ENCODE measurements around the gene RAPGEF3. TPM values are rescaled to one million over a fixed set of nuclear protein-coding genes. Genes with fewer than 3 reads are reported as not detected.

RAPGEF3 gene
- total RNA-seq, 4 donors from 2014 or later, result 24.2 to 270 (median 59.1) TPM

DNA sequence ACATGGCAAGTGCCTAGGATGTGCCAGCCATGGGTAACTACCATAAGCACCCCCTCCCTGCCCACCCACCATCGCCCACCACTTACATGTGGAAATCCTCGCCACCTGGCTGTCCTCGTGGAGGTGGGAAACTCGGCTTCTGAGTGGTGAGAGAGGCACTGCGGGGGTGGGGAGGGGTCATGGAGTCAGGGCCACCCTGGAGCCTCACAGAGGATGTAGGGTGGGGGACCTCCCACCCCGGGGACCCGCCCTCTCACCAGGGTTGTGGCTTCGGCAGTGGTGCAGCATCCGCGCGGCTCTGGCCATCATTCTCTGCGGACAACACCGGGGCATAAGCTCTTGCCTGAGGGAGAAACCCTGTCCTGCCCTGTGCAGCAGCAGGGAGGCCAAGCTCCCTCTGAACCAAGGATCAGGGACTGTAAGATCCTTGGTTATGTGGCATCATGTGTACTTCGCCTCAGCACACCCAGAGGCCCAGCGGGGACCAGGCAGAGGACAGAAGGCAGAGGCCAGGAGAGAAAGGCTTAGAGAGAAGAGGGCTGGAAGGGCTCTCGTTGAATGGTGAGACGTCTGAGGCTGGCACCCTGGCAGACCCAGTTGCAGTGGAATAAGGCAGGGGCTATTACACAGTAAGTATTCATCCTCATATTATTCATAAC lies 20.6 kb downstream of the RAPGEF3 start:
- TF ChIP-seq, protein P1, sequence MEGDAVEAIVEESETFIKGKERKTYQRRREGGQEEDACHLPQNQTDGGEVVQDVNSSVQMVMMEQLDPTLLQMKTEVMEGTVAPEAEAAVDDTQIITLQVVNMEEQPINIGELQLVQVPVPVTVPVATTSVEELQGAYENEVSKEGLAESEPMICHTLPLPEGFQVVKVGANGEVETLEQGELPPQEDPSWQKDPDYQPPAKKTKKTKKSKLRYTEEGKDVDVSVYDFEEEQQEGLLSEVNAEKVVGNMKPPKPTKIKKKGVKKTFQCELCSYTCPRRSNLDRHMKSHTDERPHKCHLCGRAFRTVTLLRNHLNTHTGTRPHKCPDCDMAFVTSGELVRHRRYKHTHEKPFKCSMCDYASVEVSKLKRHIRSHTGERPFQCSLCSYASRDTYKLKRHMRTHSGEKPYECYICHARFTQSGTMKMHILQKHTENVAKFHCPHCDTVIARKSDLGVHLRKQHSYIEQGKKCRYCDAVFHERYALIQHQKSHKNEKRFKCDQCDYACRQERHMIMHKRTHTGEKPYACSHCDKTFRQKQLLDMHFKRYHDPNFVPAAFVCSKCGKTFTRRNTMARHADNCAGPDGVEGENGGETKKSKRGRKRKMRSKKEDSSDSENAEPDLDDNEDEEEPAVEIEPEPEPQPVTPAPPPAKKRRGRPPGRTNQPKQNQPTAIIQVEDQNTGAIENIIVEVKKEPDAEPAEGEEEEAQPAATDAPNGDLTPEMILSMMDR (IDR thresholded peaks at IDR 0.05), result no peak
- ATAC-seq (ENCODE audit: low FRiP score) (no peak), DNase-seq (ENCODE audit: low spot score) (no peak)

DNA sequence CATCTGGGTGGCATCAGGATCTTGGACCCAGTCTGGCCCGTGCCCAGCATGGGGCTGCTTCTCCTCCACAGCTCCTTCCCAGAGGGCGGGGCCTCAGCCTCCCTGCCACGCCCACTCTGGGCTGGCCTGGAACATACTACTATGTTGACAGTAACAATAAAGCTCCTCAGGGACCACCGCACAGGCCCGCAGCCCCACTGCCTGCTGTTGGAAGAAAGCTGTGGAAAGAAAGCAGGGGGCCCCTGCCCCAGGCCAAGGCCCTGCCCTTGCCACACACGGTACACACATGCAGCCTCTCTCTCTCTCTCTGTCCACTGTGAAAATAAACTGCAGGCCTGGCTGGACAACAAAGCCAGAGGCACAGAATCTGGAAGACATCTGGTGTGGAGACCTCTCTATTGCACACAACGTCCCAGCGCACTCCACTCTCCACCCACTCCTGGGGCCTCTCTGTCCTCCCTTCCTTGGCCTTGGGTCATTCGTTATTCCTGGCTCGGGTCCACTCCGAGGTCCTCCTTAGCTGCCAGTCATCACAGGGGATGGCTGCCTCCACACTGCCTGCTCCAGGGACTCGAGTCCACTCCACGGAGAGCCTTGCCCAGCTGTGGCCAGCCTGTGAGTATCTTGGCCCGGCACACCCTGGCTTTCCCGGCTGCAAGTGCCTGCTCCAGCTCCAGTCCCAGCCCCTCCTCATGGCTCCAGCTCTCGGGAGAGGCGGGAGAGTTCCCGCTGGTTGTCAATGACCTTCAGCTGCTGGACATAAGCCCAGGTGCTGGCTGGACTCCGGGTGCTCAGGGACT lies 21.6 kb downstream of the RAPGEF3 start:
- peak; percentile 54 for ATAC-seq (ENCODE audit: low FRiP score)
- TF ChIP-seq, protein P1 (IDR thresholded peaks at IDR 0.05), result no peak
- DNase-seq (ENCODE audit: low spot score), result no peak

DNA sequence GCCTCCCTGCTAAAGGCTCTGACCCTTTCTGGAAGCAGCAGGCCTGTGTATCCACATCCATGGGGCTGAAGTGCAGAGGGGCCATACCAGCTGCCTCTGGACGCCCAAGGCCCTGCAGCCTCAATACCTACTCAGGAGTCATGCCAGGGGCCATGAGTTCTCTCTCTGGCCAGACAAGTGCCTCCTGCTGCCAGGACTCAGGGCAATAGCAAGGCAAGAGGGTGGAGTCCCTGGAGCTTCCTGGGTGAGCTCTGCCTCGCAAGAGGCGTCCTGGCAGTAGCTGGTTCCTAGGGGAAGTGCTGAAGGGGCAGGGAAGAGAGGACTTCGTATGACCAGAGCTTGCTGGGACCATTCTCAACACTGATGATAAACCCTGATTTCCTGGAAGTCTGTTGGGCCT lies 22.5 kb downstream of the RAPGEF3 start:
- TF ChIP-seq, protein P1 (IDR thresholded peaks at IDR 0.05), result no peak
- ATAC-seq (ENCODE audit: low FRiP score) (no peak), DNase-seq (ENCODE audit: low spot score) (no peak)

DNA sequence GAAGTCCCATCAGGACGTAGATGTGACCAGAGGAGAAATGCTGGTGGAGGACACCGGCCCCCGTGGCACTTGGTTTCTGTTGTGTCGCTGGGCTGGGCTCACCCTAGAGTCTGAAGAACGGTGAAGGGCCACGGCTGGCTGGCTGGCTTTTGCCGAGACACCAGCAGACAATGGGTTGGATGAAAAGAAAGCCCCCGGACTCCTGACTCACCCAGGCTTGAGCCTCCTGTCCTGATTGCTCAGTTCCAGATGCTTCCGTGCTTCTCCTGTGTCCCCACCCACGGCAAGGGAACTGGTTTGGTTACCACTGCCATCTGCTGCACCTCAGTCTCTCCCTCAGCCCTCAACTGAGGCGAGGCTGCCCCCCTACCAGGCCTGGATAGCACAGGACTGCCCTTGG lies 23.0 kb downstream of the RAPGEF3 start:
- DNase-seq (ENCODE audit: low spot score) (no peak), ATAC-seq (ENCODE audit: low FRiP score) (no peak)
- TF ChIP-seq, protein P1 (IDR thresholded peaks at IDR 0.05), result no peak

DNA sequence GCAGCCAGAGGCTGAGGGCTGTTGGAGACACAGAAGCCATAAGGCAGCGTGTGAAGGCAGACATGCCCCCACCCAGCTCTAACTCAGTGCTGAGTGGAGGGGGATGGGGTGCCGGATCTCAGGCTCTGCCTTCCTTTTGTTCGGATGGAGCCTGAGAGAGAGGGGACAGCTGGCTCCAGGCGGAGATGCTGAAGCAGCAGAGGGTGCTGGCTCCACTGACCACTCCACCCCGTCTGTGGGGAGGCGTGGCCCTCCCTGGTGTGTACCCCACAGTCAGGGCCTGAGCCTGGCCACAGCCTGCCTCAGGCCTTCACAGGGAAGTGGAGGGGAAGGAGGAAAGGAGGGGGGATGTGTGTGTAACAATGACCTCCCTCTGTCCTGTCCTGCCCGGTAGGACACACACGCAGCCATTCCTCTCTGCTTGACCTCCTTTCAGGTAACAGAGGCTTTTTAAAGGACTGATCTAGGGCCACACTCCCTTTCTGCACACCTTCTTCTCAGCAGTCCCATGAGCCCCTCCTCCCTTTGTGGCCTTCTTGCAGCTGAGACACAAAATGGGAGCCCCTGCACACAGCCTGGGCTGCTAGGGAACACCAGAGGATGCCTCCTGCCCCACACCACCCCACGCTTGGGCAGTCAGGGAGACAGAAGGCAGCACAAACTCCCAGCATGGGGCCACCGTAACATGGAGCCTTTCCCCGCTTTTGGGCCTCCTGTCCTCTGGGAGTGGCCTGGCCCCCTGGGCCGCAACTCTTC lies 23.8 kb downstream of the RAPGEF3 start:
- TF ChIP-seq, protein P1 (IDR thresholded peaks at IDR 0.05), result no peak
- ATAC-seq (ENCODE audit: low FRiP score) (no peak), DNase-seq (ENCODE audit: low spot score) (no peak)

DNA sequence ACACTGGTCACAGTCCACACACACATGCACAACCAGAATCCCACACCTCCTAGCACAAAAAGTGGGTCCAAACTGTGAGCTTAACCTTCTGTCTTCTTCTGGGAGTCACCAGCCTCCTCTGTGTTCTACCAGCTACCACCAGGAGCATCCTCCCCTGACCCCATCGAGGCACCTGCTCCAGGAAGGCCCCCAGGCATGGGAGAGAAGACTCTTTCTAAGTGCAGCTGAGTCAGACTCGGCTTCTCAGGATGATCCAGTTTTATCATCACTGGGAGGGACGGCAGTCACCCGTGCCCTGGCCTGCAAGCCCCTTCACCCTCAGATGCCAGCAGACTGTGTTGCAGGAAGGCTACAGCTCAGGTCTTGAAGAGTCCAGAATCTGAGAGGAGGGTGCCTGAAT lies 25.5 kb downstream of the RAPGEF3 start:
- ATAC-seq (ENCODE audit: low FRiP score) (no peak), DNase-seq (ENCODE audit: low spot score) (no peak)
- TF ChIP-seq, protein P1 (IDR thresholded peaks at IDR 0.05), result no peak
